ENCODE measurements around the gene MTFR1L.
A peak's percentile ranks its signal among the peaks of the same experiment; 100 is the strongest.

The MTFR1L gene

GRCh38 chr1:25792115-25792514 lies 27.6 kb upstream of the MTFR1L start:
- DNase-seq = no peak

- DNase-seq = no peak
These were observed 26.1 kb upstream of the MTFR1L start for GRCh38 chr1:25793585-25794170.

- no peak for DNase-seq
These were observed 25.4 kb upstream of the MTFR1L start for GRCh38 chr1:25794325-25794724.

GRCh38 chr1:25795211-25795610 lies 24.5 kb upstream of the MTFR1L start:
- no peak for DNase-seq

GRCh38 chr1:25795946-25796810 lies 23.6 kb upstream of the MTFR1L start:
- DNase-seq = no peak

- peak; percentile 60 for DNase-seq
These were observed 22.8 kb upstream of the MTFR1L start for GRCh38 chr1:25796811-25797458.

- no peak for DNase-seq
These were observed 21.8 kb upstream of the MTFR1L start for GRCh38 chr1:25797939-25798338.

- DNase-seq = no peak
These were observed 20.9 kb upstream of the MTFR1L start for GRCh38 chr1:25798666-25799351.

GRCh38 chr1:25799352-25799934 lies 20.3 kb upstream of the MTFR1L start:
- DNase-seq = no peak

- DNase-seq = peak; percentile 29
These were observed 19.6 kb upstream of the MTFR1L start, which contains the start of gene SELENON for GRCh38 chr1:25799935-25800702. Gene SELENON, plus strand, starts transcription at chr1:25800193. Its CDS starts 38 bp downstream, at chr1:25800231.

GRCh38 chr1:25800703-25801377 lies 18.9 kb upstream of the MTFR1L start:
- no peak for DNase-seq

GRCh38 chr1:25802915-25803314 lies 16.8 kb upstream of the MTFR1L start:
- DNase-seq = no peak

- no peak for DNase-seq
These were observed 16.4 kb upstream of the MTFR1L start for GRCh38 chr1:25803368-25803767.

GRCh38 chr1:25804244-25804963 lies 15.3 kb upstream of the MTFR1L start:
- no peak for DNase-seq

- no peak for DNase-seq
These were observed 14.5 kb upstream of the MTFR1L start for GRCh38 chr1:25804964-25805862.

GRCh38 chr1:25805863-25806225 lies 13.9 kb upstream of the MTFR1L start:
- DNase-seq = no peak

GRCh38 chr1:25806418-25806817 lies 13.3 kb upstream of the MTFR1L start:
- DNase-seq = no peak

GRCh38 chr1:25807480-25808390 lies 12.0 kb upstream of the MTFR1L start:
- DNase-seq = no peak

All from NCI-H226 (cell line).